Measurements from ENCODE around the gene GSTM1.
A peak's percentile ranks its signal among the peaks of the same experiment; 100 is the strongest.

Gene GSTM1

GRCh38 chr1:109726728-109727373 is 39.2 kb downstream of the GSTM1 start:
- no peak for DNase-seq (ENCODE audit: low read depth, low spot score)

DNA sequence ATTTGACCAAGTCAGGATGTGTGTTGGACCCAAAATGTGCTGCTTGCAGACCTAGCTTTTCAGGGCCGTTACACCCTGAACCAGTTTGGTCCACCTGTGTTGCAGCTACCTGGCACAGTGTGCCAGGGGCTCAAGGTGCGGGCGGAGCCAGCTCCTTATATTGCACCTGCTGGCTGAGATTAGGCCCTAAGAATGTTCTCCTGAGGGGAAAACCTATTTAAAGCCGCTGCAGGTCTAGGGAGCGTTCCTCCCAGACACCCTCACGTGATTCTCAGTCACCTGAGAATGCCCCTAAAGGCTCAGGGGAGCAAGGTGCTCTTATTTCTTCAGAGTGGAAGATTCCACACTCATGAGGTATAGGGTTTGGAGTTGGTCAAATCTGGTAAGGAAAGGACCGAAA is 41.3 kb downstream of the GSTM1 start:
- no peak for DNase-seq (ENCODE audit: low read depth, low spot score)

GRCh38 chr1:109730666-109731065 is 43.0 kb downstream of the GSTM1 start:
- no peak for DNase-seq (ENCODE audit: low read depth, low spot score)

GRCh38 chr1:109732390-109732881 is 44.8 kb downstream of the GSTM1 start:
- DNase-seq (ENCODE audit: low read depth, low spot score): no peak

DNA sequence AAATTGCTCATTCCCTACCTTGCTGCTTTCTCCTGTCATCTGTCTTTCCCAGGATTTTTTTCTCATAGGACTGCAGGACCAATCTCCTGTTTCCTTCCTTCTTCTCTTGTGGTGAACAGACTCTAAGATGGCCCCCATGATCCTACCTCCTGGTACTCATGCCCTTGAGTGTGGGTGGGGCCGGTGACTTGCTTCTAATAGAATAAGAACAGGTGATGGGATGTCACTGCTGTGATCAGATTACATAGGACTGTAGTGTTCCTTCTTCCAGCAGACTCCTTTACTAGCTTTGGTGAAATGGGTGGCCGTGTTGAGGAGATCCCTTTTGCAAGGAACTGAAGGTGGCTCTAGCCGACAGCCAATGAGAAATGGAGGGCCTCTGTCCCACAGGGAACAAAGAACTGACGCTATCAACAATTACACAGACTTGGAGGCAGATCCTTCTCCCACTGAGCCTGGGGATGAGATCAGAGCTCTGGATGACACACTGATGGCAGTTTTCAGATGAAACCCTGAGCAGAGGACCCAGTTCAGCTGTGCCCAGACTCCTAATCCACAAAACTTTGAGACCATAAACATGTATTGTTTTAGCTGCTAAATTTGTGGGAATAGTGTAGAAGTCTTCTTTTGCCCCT is 45.7 kb downstream of the GSTM1 start:
- DNase-seq (ENCODE audit: low read depth, low spot score): no peak

- DNase-seq (ENCODE audit: low read depth, low spot score): peak; percentile 77
Measured at GRCh38 chr1:109739738-109740614, 52.4 kb downstream of the GSTM1 start.

DNA sequence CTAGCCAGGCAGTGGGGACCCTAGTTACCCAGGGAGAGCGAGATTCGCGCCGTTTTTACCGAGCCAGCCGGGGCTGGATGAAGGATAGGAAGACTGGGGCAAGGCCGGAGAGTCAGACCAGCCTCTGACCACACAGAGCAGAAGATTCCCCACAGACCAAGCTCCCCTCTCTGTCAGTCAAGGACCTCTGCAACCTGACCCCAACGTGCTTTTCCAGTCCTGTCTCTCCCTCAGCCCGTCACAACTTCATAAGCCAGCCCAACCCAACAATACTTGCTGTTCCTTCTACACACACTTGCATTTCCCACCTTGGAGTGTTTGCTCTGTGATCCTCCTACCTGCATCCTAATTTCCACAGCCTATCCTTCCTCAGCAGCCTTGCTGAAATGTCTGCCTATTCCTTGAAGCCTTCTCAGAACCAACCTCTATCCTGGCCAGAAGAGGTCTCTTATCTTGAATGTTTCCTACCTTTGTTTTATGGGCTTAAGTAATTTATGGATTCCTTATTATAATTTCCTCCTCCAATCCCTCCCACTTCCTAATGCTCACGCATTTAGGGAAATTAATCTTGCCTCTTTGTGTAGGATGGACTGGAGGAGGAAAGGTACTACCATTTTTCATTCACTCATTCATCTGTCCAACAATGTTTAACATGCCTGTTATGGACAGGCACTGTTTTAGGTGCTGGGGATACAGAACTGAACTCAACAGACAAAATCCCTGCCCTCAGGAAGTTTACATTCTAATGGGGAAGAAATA is 53.2 kb downstream of the GSTM1 start, which contains the start of gene GSTM3:
GSTM3 (minus strand) TSS at position 424 of the 759 bp plus-strand sequence. CDS start 751 bp downstream, outside the sequence.
- DNase-seq (ENCODE audit: low read depth, low spot score): no peak
